Subcutaneous adipose tissue (tissue), 4 donors: ENCODE measurements around the gene SLC26A2. TPM values are rescaled to one million over a fixed set of nuclear protein-coding genes. Genes with fewer than 3 reads are reported as not detected.

Experiments used
- total RNA-seq, 4 donors: library from RNA; depleted of rRNA; stranded (reverse); fragments of >200 nt; gene quantifications; one replicate each; pipeline ENCODE4 v1.1.0, GENCODE V29; 2016
- TF ChIP-seq, protein P1 (sequence below): fragments of 450-650 bp; IDR thresholded peaks from one replicate; pipeline ENCODE4 v1.5.1; 2016; ENCODE audit warnings: low read depth, mild to moderate bottlenecking, control low read depth, antibody characterized with exemption, moderate library complexity

SLC26A2 gene
- total RNA-seq, 4 donors from 2014 or later = 11.4 to 16.6 (median 12.7) TPM

DNA sequence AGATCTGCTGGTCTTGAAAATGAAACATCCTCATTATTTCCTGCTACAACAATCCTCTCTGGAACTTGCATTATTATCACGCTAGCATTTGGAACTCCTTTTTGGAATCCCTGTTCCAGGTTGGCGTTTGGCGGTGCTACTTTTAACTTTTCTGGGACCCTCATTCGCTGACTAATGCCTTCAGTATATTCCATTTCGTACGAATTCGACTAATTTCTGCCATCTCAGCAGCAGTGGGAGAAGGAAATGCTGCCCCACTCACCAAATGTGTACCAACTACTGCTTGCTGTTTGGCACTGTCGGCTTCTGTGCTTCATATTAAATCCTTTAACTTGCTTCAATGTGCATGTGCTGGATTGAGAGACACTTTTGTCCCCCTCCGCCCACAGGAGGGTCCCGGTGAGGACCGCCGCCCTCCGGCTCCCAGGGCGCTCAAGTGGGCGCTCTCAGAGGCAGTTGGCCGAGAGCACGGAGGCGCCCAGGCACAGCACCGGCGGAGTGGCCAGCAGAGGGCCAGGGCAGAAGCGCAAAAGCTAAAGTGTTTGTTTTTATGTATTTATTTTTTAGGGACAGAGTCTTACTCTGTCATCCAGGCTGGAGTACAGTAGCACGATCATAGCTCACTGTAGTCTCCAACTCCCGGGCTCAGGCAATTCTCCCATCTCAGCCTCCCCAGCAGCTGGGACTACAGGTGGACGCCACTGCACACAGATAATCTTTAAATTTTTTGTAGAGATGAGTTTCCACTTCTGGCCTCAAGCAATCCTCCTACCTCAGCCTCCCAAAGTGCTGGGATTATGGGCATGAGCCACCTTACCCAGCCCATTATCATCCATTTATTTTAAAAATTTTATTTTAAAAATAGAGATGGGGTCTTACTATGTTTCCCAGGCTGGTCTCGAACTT, 27.9 kb upstream of the SLC26A2 start:
- TF ChIP-seq, protein P1, sequence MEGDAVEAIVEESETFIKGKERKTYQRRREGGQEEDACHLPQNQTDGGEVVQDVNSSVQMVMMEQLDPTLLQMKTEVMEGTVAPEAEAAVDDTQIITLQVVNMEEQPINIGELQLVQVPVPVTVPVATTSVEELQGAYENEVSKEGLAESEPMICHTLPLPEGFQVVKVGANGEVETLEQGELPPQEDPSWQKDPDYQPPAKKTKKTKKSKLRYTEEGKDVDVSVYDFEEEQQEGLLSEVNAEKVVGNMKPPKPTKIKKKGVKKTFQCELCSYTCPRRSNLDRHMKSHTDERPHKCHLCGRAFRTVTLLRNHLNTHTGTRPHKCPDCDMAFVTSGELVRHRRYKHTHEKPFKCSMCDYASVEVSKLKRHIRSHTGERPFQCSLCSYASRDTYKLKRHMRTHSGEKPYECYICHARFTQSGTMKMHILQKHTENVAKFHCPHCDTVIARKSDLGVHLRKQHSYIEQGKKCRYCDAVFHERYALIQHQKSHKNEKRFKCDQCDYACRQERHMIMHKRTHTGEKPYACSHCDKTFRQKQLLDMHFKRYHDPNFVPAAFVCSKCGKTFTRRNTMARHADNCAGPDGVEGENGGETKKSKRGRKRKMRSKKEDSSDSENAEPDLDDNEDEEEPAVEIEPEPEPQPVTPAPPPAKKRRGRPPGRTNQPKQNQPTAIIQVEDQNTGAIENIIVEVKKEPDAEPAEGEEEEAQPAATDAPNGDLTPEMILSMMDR = no peak

- TF ChIP-seq, protein P1 = no peak
These were observed 25.1 kb upstream of the SLC26A2 start for GRCh38 chr5:149935431-149935901.

GRCh38 chr5:149936044-149936699, 24.4 kb upstream of the SLC26A2 start:
- TF ChIP-seq, protein P1 = no peak

GRCh38 chr5:149936700-149937091, 23.9 kb upstream of the SLC26A2 start:
- TF ChIP-seq, protein P1 = no peak

DNA sequence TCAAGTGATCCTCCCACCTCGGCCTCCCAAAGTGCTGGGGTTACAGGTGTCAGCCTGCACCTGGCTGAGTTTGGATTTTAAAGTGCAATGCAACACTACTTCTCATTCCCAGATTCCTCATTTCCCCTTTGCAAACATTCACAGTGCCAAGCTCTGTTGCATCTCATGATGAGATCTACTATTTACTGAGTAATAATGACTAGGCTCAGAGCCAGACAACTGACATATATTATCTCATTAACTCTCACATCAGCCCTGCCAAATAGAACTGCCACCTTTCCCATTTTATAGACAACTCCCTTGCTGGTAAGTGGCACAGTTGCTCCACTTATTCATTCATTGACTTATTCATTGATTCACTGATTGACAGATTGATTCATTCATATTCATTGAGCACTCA, 22.9 kb upstream of the SLC26A2 start:
- TF ChIP-seq, protein P1 = no peak

DNA sequence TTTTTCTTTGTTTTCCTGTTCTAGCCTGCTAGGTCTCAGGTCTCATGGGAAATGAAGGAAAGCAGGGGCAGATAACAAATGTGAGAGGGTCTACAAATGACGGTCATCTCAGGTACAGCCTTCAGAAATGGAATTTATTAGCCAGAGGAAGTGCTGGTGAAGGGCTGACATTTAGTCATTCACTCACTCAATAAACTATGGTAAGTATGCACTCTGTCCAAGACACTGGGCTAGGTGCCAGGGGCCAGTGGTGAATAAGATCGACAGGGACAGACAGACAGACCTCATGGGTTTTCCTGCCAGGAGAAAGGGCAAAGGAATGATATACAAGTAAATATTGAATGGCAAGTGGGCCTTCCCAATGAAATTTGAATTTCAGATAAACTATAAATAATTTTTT, 22.3 kb upstream of the SLC26A2 start:
- TF ChIP-seq, protein P1 = no peak

DNA sequence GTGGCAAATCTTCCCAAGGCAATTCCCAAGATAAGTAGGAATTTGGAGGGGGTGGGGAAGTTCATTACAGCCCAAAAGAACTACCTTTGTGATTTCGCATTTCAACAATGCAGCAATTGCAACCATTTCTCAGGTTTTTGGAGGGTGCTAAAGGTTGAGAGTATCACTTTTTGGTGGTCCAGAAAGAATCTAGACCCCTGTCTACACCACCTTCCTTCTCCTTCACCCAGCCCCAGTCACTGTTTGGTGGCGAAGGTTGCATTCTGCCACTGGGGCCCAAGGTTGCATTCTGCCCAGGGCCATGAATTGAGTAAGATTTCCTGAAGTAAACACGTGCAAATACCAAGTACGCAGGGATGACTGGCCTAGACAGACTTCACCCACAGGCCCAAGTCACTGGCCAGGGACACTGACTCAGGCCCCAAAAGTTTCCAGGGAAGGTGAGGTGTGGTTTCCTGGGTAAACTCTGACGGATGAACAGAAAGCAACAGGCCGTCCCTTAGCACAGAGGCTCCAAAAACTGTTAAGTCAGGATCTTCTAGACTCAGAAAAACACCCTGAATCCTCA, 21.7 kb upstream of the SLC26A2 start:
- TF ChIP-seq, protein P1 = no peak
